Neural cell (in vitro differentiated cells): ENCODE results near the gene RASAL2.

Experiments used
- EP300 ChIP-seq: fragments of 450-650 bp; conservative IDR thresholded peaks from 2 replicates; pipeline ENCODE4 v1.6.1; 2014; ENCODE audit warnings: antibody characterized with exemption, mild to moderate bottlenecking, moderate library complexity; ENCODE audit not compliant: poor library complexity, severe bottlenecking
- TAF1 ChIP-seq: IDR thresholded peaks from 2 replicates; pipeline ENCODE4 v1.6.1; 2012; ENCODE audit warnings: low read depth
- TF ChIP-seq, protein P1 (sequence below): fragments of 450-650 bp; IDR thresholded peaks from 2 replicates; pipeline ENCODE4 v1.5.1; 2014; ENCODE audit warnings: antibody characterized with exemption, mild to moderate bottlenecking, moderate library complexity; ENCODE audit not compliant: poor library complexity, severe bottlenecking
- TF ChIP-seq, protein P2 (sequence below): IDR thresholded peaks from 2 replicates; pipeline ENCODE4 v1.6.1; 2012; ENCODE audit warnings: borderline replicate concordance

DNA sequence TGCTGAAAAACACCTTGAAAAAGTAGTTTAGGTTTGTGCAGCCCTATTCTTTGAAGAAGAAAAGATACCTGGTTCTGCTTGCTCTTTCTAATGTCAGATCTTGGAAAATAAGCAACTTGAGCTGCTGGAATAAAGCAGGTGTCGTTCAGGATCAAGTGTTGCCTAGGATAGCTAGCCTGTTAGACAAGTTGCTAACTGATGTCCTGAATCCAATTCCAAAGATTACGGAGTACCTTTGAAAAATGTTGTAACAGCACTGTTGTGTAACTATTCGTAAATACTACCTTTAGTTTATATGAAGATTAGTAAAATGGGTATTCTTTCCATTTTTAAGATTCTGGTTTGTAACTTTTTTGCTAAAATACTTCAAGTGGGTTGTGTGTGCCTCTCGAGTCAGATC, 251.3 kb downstream of the RASAL2 start:
- TF ChIP-seq, protein P1, sequence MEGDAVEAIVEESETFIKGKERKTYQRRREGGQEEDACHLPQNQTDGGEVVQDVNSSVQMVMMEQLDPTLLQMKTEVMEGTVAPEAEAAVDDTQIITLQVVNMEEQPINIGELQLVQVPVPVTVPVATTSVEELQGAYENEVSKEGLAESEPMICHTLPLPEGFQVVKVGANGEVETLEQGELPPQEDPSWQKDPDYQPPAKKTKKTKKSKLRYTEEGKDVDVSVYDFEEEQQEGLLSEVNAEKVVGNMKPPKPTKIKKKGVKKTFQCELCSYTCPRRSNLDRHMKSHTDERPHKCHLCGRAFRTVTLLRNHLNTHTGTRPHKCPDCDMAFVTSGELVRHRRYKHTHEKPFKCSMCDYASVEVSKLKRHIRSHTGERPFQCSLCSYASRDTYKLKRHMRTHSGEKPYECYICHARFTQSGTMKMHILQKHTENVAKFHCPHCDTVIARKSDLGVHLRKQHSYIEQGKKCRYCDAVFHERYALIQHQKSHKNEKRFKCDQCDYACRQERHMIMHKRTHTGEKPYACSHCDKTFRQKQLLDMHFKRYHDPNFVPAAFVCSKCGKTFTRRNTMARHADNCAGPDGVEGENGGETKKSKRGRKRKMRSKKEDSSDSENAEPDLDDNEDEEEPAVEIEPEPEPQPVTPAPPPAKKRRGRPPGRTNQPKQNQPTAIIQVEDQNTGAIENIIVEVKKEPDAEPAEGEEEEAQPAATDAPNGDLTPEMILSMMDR, result no peak
- TF ChIP-seq TAF1 (no peak), EP300 (no peak)
- TF ChIP-seq, protein P2, sequence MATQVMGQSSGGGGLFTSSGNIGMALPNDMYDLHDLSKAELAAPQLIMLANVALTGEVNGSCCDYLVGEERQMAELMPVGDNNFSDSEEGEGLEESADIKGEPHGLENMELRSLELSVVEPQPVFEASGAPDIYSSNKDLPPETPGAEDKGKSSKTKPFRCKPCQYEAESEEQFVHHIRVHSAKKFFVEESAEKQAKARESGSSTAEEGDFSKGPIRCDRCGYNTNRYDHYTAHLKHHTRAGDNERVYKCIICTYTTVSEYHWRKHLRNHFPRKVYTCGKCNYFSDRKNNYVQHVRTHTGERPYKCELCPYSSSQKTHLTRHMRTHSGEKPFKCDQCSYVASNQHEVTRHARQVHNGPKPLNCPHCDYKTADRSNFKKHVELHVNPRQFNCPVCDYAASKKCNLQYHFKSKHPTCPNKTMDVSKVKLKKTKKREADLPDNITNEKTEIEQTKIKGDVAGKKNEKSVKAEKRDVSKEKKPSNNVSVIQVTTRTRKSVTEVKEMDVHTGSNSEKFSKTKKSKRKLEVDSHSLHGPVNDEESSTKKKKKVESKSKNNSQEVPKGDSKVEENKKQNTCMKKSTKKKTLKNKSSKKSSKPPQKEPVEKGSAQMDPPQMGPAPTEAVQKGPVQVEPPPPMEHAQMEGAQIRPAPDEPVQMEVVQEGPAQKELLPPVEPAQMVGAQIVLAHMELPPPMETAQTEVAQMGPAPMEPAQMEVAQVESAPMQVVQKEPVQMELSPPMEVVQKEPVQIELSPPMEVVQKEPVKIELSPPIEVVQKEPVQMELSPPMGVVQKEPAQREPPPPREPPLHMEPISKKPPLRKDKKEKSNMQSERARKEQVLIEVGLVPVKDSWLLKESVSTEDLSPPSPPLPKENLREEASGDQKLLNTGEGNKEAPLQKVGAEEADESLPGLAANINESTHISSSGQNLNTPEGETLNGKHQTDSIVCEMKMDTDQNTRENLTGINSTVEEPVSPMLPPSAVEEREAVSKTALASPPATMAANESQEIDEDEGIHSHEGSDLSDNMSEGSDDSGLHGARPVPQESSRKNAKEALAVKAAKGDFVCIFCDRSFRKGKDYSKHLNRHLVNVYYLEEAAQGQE, result no peak
